B cell (primary cell): ENCODE measurements around the gene RAP2A.

ENCODE experiments used
- CTCF ChIP-seq: fragments of 200-600 bp; IDR thresholded peaks from one replicate; pipeline ENCODE4 v1.8.0; 2022; ENCODE audit warnings: antibody characterized with exemption, mild to moderate bottlenecking
- EZH2 ChIP-seq: IDR thresholded peaks from 2 replicates; pipeline ENCODE4 v1.6.1; 2012; ENCODE audit warnings: borderline replicate concordance, low read depth, mild to moderate bottlenecking, moderate library complexity, low read length; ENCODE audit not compliant: insufficient read depth, poor library complexity, severe bottlenecking

- TF ChIP-seq CTCF: no peak
- no peak for TF ChIP-seq EZH2
Observed at GRCh38 chr13:97388373-97388772, 45.6 kb upstream of the RAP2A start.
